CD14-positive monocyte (primary cell): ENCODE data around the gene NTF4. TPM values are rescaled to one million over a fixed set of nuclear protein-coding genes. Genes with fewer than 3 reads are reported as not detected.

ENCODE experiments used
- DNase-seq, 3 donors: peaks; one replicate each; pipeline ENCODE4 v3.0.0-alpha.2; 2011 to 2022
- H2AFZ ChIP-seq: 2 replicates; pipeline ENCODE4 v1.6.0; 2012; ENCODE audit warnings: mild to moderate bottlenecking, low read depth, low read length, inconsistent platforms; ENCODE audit not compliant: insufficient read depth, poor library complexity, severe bottlenecking
- H3K27ac ChIP-seq, 2 donors: 1 replicate in 1 of 2; 2 replicates in 1 of 2; pipeline ENCODE4 v1.5.1; 2012 to 2013; ENCODE audit warnings: low read length in 2 of 2, control low read depth in 1 of 2, inconsistent platforms in 1 of 2, low read depth in 1 of 2, mild to moderate bottlenecking in 1 of 2
- H3K27me3 ChIP-seq, 2 donors: one replicate each; pipeline versions ENCODE4 v1.6.0 to v1.6.1; 2011 to 2013; ENCODE audit warnings: low read length in 2 of 2; ENCODE audit not compliant: control insufficient read depth in 2 of 2, insufficient read depth in 2 of 2
- H3K36me3 ChIP-seq, 2 donors: replicated peaks in 1 of 2; 1 replicate in 1 of 2; 2 replicates in 1 of 2; pipeline versions ENCODE4 v1.5.1 to v1.6.1; 2012 to 2013; ENCODE audit warnings: low read length in 2 of 2, control low read depth in 1 of 2, inconsistent platforms in 1 of 2, mild to moderate bottlenecking in 1 of 2; ENCODE audit not compliant: insufficient read depth in 2 of 2, control insufficient read depth in 1 of 2
- H3K4me1 ChIP-seq, 2 donors: 1 replicate in 1 of 2; 2 replicates in 1 of 2; pipeline versions ENCODE4 v1.5.1 to v1.6.1; 2012 to 2013; ENCODE audit warnings: low read length in 2 of 2, control low read depth in 1 of 2, inconsistent platforms in 1 of 2, mild to moderate bottlenecking in 1 of 2, moderate library complexity in 1 of 2; ENCODE audit not compliant: insufficient read depth in 2 of 2, control insufficient read depth in 1 of 2
- H3K4me2 ChIP-seq: replicated peaks from 2 replicates; pipeline ENCODE3; 2012; ENCODE audit warnings: low read length, moderate library complexity, mild to moderate bottlenecking; ENCODE audit not compliant: poor library complexity, severe bottlenecking; ENCODE audit errors: extremely low read depth
- H3K4me3 ChIP-seq, 3 experiments: fragments of 200-600 bp in 1 of 3; sonication (generic) in 1 of 3; replicated peaks in 1 of 3; 1 replicate in 2 of 3; 2 replicates in 1 of 3; pipeline ENCODE4 v1.5.1; 2011 to 2013; ENCODE audit warnings: low read length in 3 of 3, mild to moderate bottlenecking in 3 of 3, control low read depth in 2 of 3, low read depth in 2 of 3, inconsistent platforms in 1 of 3, moderate library complexity in 1 of 3
- H3K79me2 ChIP-seq: 2 replicates; pipeline ENCODE4 v1.6.0; 2012; ENCODE audit warnings: mild to moderate bottlenecking, control low read depth, inconsistent platforms, low read length, moderate library complexity; ENCODE audit not compliant: insufficient read depth
- H3K9ac ChIP-seq: 2 replicates; pipeline ENCODE4 v1.6.0; 2017; ENCODE audit warnings: low read length, mild to moderate bottlenecking; ENCODE audit not compliant: insufficient read depth, poor library complexity, severe bottlenecking
- H3K9me3 ChIP-seq, 2 donors: replicated peaks in 1 of 2; 1 replicate in 1 of 2; 2 replicates in 1 of 2; pipeline versions ENCODE4 v1.5.1 to v1.6.1; 2012 to 2013; ENCODE audit warnings: low read length in 2 of 2, control low read depth in 1 of 2; ENCODE audit not compliant: control insufficient read depth in 1 of 2, insufficient read depth in 1 of 2
- H4K20me1 ChIP-seq: 2 replicates; pipeline ENCODE4 v1.6.0; 2012; ENCODE audit warnings: mild to moderate bottlenecking, low read length, control low read depth, moderate library complexity; ENCODE audit not compliant: insufficient read depth
- H3K27ac Mint-ChIP-seq, 7 donors: one replicate each; pipeline ENCODE4 v1.8.0; 2020; ENCODE audit warnings: mild to moderate bottlenecking in 7 of 7, mixed read lengths in 7 of 7, moderate library complexity in 6 of 7, inconsistent platforms in 2 of 7
- H3K27me3 Mint-ChIP-seq, 3 donors: one replicate each; pipeline ENCODE4 v1.8.0; 2021 to 2022; ENCODE audit warnings: low read depth in 3 of 3, mild to moderate bottlenecking in 3 of 3, mixed read lengths in 3 of 3, moderate library complexity in 3 of 3, inconsistent platforms in 1 of 3
- H3K36me3 Mint-ChIP-seq, 2 donors: one replicate each; pipeline ENCODE4 v1.8.0; 2020; ENCODE audit warnings: mixed read lengths in 2 of 2, inconsistent platforms in 1 of 2, mild to moderate bottlenecking in 1 of 2
- H3K4me1 Mint-ChIP-seq: one replicate; pipeline ENCODE4 v1.8.0; 2020; ENCODE audit warnings: mild to moderate bottlenecking, mixed read lengths
- H3K4me3 Mint-ChIP-seq, 2 donors: one replicate each; pipeline ENCODE4 v1.8.0; 2020; ENCODE audit warnings: mild to moderate bottlenecking in 2 of 2, mixed read lengths in 2 of 2, moderate library complexity in 1 of 2
- H3K9me3 Mint-ChIP-seq, 7 donors: one replicate each; pipeline ENCODE4 v1.8.0; 2020 to 2022; ENCODE audit warnings: mixed read lengths in 7 of 7, mild to moderate bottlenecking in 6 of 7, moderate library complexity in 6 of 7, inconsistent platforms in 2 of 7
- CTCF ChIP-seq: fragments of 200-600 bp; IDR thresholded peaks from one replicate; pipeline ENCODE4 v1.8.0; 2022; ENCODE audit warnings: antibody characterized with exemption, mild to moderate bottlenecking
- WGBS: methylation state at CpG from one replicate; pipeline ENCODE4 v1.1.5; 2013; ENCODE audit warnings: missing lambda C conversion rate; ENCODE audit not compliant: insufficient coverage; 5-methylcytosine and 5-hydroxymethylcytosine counted together
- intact Hi-C, 2 donors: fragments of 100-400 bp; cut with micrococcal nuclease; formaldehyde crosslinking; loops; one replicate each; pipeline versions ENCODE4 v1.15.0 to v1.15.1; 2023
- polyA plus RNA-seq, 3 donors: library from polyadenylated mRNA; depleted of rRNA in 1 of 3; unstranded in 2 of 3; stranded (reverse) in 1 of 3; fragments of 300-500 nt in 2 of 3; fragments of >200 nt in 1 of 3; fragmentation: Illumina TruSeq in 2 of 3; gene quantifications; 1 replicate in 2 of 3; 2 replicates in 1 of 3; pipeline ENCODE4 v1.2.3, GENCODE V29; 2012 to 2021

Gene NTF4
- polyA plus RNA-seq, 3 donors = not detected

- H3K9me3 ChIP-seq = no peaks in the 10 kb centered on the region
- H3K4me1 ChIP-seq = peaks cover 18 to 22% of the 10 kb centered on the region in 2 donors
- peak within 1 kb of the TSS; percentile 86 to 95 (median 89) for H3K27ac Mint-ChIP-seq
- intact Hi-C loops = loop anchor here in 1 of 2 donors (10.0 kb wide), 1 partner anchor 370 kb away; the partner anchor contains the start of genes ALDH16A1 and PIH1D1
- peak within 1 kb of the TSS; percentile 96 for H3K4me2 ChIP-seq
- H3K4me3 ChIP-seq = peak within 1 kb of the TSS; percentile 62 to 93 (median 71)
- H3K27me3 Mint-ChIP-seq = peaks cover 2 to 4% (median 2%) of the 10 kb centered on the region in 3 donors
- peak within 1 kb of the TSS; percentile 61 to 84 for H3K27ac ChIP-seq
- WGBS = under 1% methylated on average over 89 of the region's 89 CpGs
- peaks cover 15 to 28% of the 10 kb centered on the region in 2 donors for H3K36me3 ChIP-seq
- H3K9ac ChIP-seq = peak within 1 kb of the TSS; percentile 84
- H3K79me2 ChIP-seq = peaks cover 46% of the 10 kb centered on the region
- no peak for TF ChIP-seq CTCF
- H3K4me1 Mint-ChIP-seq = peaks cover 21% of the 10 kb centered on the region
- peaks cover 47% of the 10 kb centered on the region for H4K20me1 ChIP-seq
- H2AFZ ChIP-seq = peak within 1 kb of the TSS; percentile 82
- H3K36me3 Mint-ChIP-seq = peaks cover 13 to 30% of the 10 kb centered on the region in 2 donors
- H3K27me3 ChIP-seq = no peaks in the 10 kb centered on the region
- DNase-seq = peak; percentile 98 to 99 (median 99)
- H3K4me3 Mint-ChIP-seq = peak within 1 kb of the TSS; percentile 91 to 94
- H3K9me3 Mint-ChIP-seq = no peaks in the 10 kb centered on the region
Measured at GRCh38 chr19:49085020-49085867, 20.6 kb upstream of the NTF4 start, which contains the start of gene SNRNP70. TSS of gene SNRNP70 (plus strand) at chr19:49085451. CDS start at chr19:49086415, 964 bp downstream.

GRCh38 chr19:49084206-49085019 is 19.8 kb upstream of the NTF4 start:
- no peak for TF ChIP-seq CTCF
- H3K4me2 ChIP-seq = peak overlapping the region; percentile 96
- H3K4me3 Mint-ChIP-seq = peak overlapping the region; percentile 91 to 94
- peak overlapping the region; percentile 82 for H2AFZ ChIP-seq
- peak overlapping the region; percentile 61 to 84 for H3K27ac ChIP-seq
- H3K36me3 ChIP-seq = peaks cover 9 to 20% of the 10 kb centered on the region in 2 donors
- 71% methylated on average over 18 of the region's 26 CpGs for WGBS
- peak overlapping the region; percentile 84 for H3K9ac ChIP-seq
- H3K79me2 ChIP-seq = peaks cover 39% of the 10 kb centered on the region
- peak overlapping the region in 6 of 7 donors; percentile 77 to 95 (median 89) for H3K27ac Mint-ChIP-seq
- H3K4me1 Mint-ChIP-seq = peaks cover 21% of the 10 kb centered on the region
- no peaks in the 10 kb centered on the region for H3K27me3 ChIP-seq
- peaks cover 8 to 23% of the 10 kb centered on the region in 2 donors for H3K36me3 Mint-ChIP-seq
- H3K4me1 ChIP-seq = peaks cover 18 to 22% of the 10 kb centered on the region in 2 donors
- peak overlapping the region; percentile 62 to 93 (median 71) for H3K4me3 ChIP-seq
- DNase-seq = no peak
- intact Hi-C loops = loop anchor here in 1 of 2 donors (10.0 kb wide), 1 partner anchor 370 kb away; the partner anchor contains the start of genes ALDH16A1 and PIH1D1
- peaks cover 2 to 4% (median 2%) of the 10 kb centered on the region in 3 donors for H3K27me3 Mint-ChIP-seq
- no peaks in the 10 kb centered on the region for H3K9me3 ChIP-seq
- no peaks in the 10 kb centered on the region for H3K9me3 Mint-ChIP-seq
- peaks cover 39% of the 10 kb centered on the region for H4K20me1 ChIP-seq
